ENCODE data around the gene SORCS1.

SORCS1 gene

DNA sequence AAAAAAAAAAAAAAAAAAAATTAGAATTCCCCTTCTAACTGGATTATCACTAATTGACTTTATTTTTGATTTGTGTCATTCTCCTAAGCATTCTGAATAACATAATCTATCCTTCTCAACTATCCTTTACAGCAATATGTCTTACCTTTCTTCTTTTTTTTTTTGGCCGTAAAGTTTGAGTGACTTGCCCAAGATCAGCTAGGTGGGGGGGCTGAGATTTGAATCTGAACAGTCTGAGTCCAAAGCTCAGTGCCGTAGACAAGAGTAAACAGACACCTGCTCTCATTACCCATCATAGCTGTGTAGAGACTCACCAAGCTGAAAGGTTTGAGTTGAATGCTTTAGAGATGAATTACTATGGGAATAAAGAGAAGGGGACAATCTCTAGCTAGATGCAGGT, 192.1 kb downstream of the SORCS1 start:
- POLR2A ChIA-PET, result no interaction called here
- TF ChIP-seq, protein P1, sequence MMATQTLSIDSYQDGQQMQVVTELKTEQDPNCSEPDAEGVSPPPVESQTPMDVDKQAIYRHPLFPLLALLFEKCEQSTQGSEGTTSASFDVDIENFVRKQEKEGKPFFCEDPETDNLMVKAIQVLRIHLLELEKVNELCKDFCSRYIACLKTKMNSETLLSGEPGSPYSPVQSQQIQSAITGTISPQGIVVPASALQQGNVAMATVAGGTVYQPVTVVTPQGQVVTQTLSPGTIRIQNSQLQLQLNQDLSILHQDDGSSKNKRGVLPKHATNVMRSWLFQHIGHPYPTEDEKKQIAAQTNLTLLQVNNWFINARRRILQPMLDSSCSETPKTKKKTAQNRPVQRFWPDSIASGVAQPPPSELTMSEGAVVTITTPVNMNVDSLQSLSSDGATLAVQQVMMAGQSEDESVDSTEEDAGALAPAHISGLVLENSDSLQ (IDR thresholded peaks at IDR 0.05), result peak; percentile 84
- no peak for TF ChIP-seq SP1 (IDR thresholded peaks at IDR 0.05)
- TF ChIP-seq ZNF384 (IDR thresholded peaks at IDR 0.05), result 0 out of 2 replicates have a peak, but pooled peaks have one; percentile 57
- no peak for TF ChIP-seq ELF4 (IDR thresholded peaks at IDR 0.05)
- TF ChIP-seq ARNT (IDR thresholded peaks at IDR 0.05), result no peak
- no peak for DNase-seq (ENCODE audit: extremely low spot score)
- CTCF ChIA-PET, result interaction anchor here (1.0 kb wide), 1 partner anchor 262 kb away, joined by 3 read pairs; no protein-coding TSS in a partner anchor

DNA sequence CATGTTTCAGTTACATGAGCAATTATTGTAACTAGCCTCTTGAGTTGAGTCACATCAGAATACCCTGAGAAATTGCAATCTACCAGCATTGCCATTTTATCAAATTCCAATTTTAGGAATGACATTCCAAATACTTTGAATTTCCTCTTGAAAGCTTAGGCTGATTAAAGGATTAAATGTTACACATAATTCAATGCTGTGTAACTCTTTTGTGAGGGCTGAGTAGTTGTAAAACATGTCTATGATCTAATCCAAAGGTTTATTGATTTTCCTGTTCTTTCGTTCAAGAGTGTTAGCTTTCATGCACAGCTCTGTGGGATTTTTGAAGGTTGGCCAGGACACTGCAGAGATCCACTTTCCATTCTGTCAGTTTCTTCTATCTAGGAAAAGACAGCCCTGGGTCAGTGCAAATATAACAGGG, 193.1 kb downstream of the SORCS1 start:
- ChIA-PET CTCF (no interaction called here), POLR2A (no interaction called here)
- TF ChIP-seq NFRKB (IDR thresholded peaks at IDR 0.05), result no peak
- TF ChIP-seq FOXM1 (IDR thresholded peaks at IDR 0.05; ENCODE audit: borderline replicate concordance), result no peak
- no peak for TF ChIP-seq HDGF (IDR thresholded peaks at IDR 0.05; ENCODE audit: borderline replicate concordance)
- TF ChIP-seq CTBP1 (IDR thresholded peaks at IDR 0.05; ENCODE audit: borderline replicate concordance), result peak; percentile 81; the same call in 1 of the 2 replicates
- TF ChIP-seq ARNT (IDR thresholded peaks at IDR 0.05), result peak; percentile 40; the same call in 1 of the 2 replicates
- no peak for TF ChIP-seq TARDBP (IDR thresholded peaks at IDR 0.05)
- no peak for TF ChIP-seq ELF4 (IDR thresholded peaks at IDR 0.05)
- no peak for TF ChIP-seq LEF1 (IDR thresholded peaks at IDR 0.05; ENCODE audit: borderline replicate concordance)
- TF ChIP-seq, protein P1 (IDR thresholded peaks at IDR 0.05), result peak; percentile 78
- no peak for TF ChIP-seq FOXA1 (IDR thresholded peaks at IDR 0.05)
- TF ChIP-seq SUZ12 (IDR thresholded peaks at IDR 0.05), result no peak
- no peak for DNase-seq (ENCODE audit: extremely low spot score)

DNA sequence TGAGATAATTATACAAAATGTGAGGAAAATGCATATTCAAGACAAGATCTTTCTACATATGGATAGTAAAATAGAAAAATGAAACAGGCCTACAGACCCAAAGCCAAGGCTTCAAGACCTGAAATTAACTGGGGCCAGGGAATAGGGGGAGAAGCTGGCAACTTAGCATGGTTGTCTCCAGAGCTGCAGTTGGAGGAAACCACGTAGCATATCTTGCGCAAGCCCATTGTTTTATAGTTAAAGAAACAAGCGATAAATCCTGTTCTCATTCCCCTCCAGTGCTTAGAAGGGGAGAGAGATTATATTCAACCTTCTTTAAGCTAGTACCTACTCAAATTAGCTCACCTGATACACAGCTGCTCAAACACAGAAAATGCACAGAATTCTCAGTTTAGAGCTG, 197.1 kb downstream of the SORCS1 start:
- no peak for DNase-seq (ENCODE audit: extremely low spot score)
- ChIA-PET POLR2A (no interaction called here), CTCF (interaction anchor here (0.6 to 0.7 kb wide), 2 partner anchors 44 to 304 kb away, joined by 3 to 7 read pairs; no protein-coding TSS in a partner anchor)
- no peak for TF ChIP-seq ZNF384 (IDR thresholded peaks at IDR 0.05)
- TF ChIP-seq FOXK2 (IDR thresholded peaks at IDR 0.05), result no peak
- no peak for TF ChIP-seq BHLHE40 (IDR thresholded peaks at IDR 0.05; ENCODE audit: borderline replicate concordance)
- TF ChIP-seq ARNT (IDR thresholded peaks at IDR 0.05), result no peak
- TF ChIP-seq, protein P1 (IDR thresholded peaks at IDR 0.05), result no peak
- TF ChIP-seq SUZ12 (IDR thresholded peaks at IDR 0.05), result no peak
- no peak for TF ChIP-seq FOXA1 (IDR thresholded peaks at IDR 0.05)
- no peak for TF ChIP-seq CTBP1 (IDR thresholded peaks at IDR 0.05; ENCODE audit: borderline replicate concordance)
- TF ChIP-seq ELF4 (IDR thresholded peaks at IDR 0.05), result no peak
- no peak for TF ChIP-seq L3MBTL2 (conservative IDR thresholded peaks at IDR 0.05)
- no peak for TF ChIP-seq NFRKB (IDR thresholded peaks at IDR 0.05)
- no peak for TF ChIP-seq FOXM1 (IDR thresholded peaks at IDR 0.05; ENCODE audit: borderline replicate concordance)
- TF ChIP-seq HDGF (IDR thresholded peaks at IDR 0.05; ENCODE audit: borderline replicate concordance), result no peak
- TF ChIP-seq LEF1 (IDR thresholded peaks at IDR 0.05; ENCODE audit: borderline replicate concordance), result no peak
- TF ChIP-seq TARDBP (IDR thresholded peaks at IDR 0.05), result no peak
- no peak for TF ChIP-seq SP1 (IDR thresholded peaks at IDR 0.05)

DNA sequence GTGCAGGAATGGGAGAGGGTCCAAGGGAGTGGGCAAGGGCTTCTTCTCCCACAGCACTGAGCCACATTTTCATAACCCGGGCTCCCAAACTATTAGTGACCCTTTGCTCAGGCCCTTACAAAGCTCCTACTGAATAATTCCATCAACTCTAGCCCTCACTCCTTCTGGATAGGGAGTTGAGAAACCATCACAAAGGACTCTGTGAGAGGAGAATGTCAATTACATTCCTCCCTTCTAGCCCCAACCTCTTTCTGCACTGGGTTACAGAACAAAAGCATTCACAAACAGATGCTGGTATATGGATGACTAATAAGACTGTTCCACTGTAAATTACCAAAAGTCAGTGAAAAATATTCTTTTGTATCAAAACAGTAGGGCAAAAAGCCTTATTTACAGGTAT, 203.7 kb downstream of the SORCS1 start:
- POLR2A ChIA-PET, result no interaction called here
- CTCF ChIA-PET, result no interaction called here
- no peak for TF ChIP-seq FOXA1 (IDR thresholded peaks at IDR 0.05)
- no peak for TF ChIP-seq FOXK2 (IDR thresholded peaks at IDR 0.05)
- no peak for TF ChIP-seq SP1 (IDR thresholded peaks at IDR 0.05)
- no peak for TF ChIP-seq ARNT (IDR thresholded peaks at IDR 0.05)
- no peak for TF ChIP-seq CTBP1 (IDR thresholded peaks at IDR 0.05; ENCODE audit: borderline replicate concordance)
- no peak for TF ChIP-seq L3MBTL2 (conservative IDR thresholded peaks at IDR 0.05)
- no peak for TF ChIP-seq LEF1 (IDR thresholded peaks at IDR 0.05; ENCODE audit: borderline replicate concordance)
- TF ChIP-seq BHLHE40 (IDR thresholded peaks at IDR 0.05; ENCODE audit: borderline replicate concordance), result no peak
- TF ChIP-seq ELF4 (IDR thresholded peaks at IDR 0.05), result no peak
- TF ChIP-seq HDGF (IDR thresholded peaks at IDR 0.05; ENCODE audit: borderline replicate concordance), result no peak
- TF ChIP-seq, protein P1 (IDR thresholded peaks at IDR 0.05), result no peak
- no peak for TF ChIP-seq SUZ12 (IDR thresholded peaks at IDR 0.05)
- no peak for TF ChIP-seq NFRKB (IDR thresholded peaks at IDR 0.05)
- TF ChIP-seq ZNF384 (IDR thresholded peaks at IDR 0.05), result no peak
- TF ChIP-seq TARDBP (IDR thresholded peaks at IDR 0.05), result no peak
- no peak for TF ChIP-seq FOXM1 (IDR thresholded peaks at IDR 0.05; ENCODE audit: borderline replicate concordance)
- DNase-seq (ENCODE audit: extremely low spot score), result no peak

DNA sequence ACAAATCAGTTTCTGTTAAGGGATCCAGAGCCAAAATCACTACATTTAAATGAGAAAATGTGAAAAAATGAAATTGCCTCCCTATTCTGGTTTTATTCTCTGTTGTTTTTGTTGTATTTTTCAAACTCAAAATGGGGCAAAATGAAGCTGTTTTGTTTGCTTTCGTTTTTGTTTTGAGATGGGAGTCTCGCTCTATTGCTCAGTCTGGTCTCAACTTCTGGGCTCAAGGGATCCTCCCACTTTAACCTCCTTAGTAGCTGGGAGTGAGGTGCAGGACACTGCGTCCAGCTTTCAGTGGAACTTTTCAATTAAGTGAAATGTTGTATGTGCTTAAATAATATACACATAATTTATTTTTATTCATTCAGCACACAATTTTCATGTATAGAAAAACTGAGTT, 205.0 kb downstream of the SORCS1 start:
- ChIA-PET CTCF (no interaction called here), POLR2A (no interaction called here)
- DNase-seq (ENCODE audit: extremely low spot score), result no peak
- TF ChIP-seq HDGF (IDR thresholded peaks at IDR 0.05; ENCODE audit: borderline replicate concordance), result no peak
- TF ChIP-seq L3MBTL2 (conservative IDR thresholded peaks at IDR 0.05), result no peak
- no peak for TF ChIP-seq ARNT (IDR thresholded peaks at IDR 0.05)
- TF ChIP-seq BHLHE40 (IDR thresholded peaks at IDR 0.05; ENCODE audit: borderline replicate concordance), result no peak
- TF ChIP-seq ELF4 (IDR thresholded peaks at IDR 0.05), result no peak
- TF ChIP-seq SUZ12 (IDR thresholded peaks at IDR 0.05), result no peak

Measured in HEK293T (cell line).